Inflammatory macrophage treated with lipopolysaccharide for 1 hour (primary cell): ENCODE measurements around the gene ZNF3.

Experiments used
- DNase-seq, 2 donors: peaks; one replicate each; pipeline ENCODE4 v3.0.0-alpha.2; 2020 to 2022

Gene ZNF3

DNA sequence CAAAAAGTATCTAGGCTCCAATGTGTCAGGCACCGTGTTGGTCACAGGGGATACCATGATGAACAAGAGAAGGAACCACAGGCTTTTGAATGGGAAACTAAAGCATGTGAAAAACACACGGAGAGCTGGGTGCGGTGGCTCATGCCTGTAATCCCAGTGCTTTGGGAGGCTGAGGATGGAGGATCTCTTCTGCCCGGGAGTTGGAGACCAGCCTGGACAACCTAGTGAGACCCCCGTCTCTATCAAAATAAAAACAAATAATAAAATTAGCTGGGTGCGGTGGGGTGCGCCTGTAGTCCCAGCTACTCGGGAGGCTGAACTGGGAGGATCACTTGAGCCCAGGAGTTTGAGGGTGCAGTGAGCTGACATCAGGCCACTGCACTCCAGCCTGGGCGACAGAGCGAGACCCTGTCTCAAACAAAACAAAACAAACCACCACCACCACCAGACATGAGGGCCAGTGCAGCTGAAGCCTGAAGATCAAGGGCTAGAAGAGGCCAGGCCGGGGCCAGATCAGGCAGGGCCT is 6.6 kb upstream of the ZNF3 start:
- no peak for DNase-seq

DNA sequence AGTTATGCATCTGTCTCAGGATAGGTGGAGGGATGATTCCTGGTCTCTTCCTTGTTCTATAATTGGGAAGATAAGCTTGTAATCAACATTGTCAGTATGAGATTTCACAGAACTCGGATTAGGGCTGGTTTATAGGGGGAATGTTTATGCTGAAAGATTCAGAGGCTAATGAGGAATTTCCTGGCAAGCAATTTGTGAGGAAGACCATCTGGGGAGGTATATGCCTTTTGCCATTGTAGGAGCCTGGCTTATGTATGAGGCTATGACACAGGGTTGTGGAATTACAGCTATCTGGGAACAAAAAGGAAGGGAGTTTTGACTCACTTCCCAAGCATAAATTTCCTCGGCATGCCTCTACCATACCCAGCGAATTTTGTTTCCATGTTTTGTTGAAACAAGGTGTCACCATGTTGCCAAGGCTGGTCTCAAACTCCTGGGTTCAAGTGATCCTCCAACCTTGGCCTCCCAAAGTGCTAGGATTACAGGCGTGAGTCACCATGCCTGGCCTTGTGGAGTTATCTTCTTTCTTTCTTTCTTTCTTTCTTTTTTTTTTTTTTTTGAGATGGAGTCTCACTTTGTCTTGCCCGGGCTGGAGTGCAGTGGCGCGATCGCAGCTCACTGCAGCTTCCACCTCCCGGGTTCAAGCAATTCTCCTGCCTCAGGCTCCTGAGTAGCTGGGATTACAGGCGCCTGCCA is 5.7 kb upstream of the ZNF3 start:
- no peak for DNase-seq

DNA sequence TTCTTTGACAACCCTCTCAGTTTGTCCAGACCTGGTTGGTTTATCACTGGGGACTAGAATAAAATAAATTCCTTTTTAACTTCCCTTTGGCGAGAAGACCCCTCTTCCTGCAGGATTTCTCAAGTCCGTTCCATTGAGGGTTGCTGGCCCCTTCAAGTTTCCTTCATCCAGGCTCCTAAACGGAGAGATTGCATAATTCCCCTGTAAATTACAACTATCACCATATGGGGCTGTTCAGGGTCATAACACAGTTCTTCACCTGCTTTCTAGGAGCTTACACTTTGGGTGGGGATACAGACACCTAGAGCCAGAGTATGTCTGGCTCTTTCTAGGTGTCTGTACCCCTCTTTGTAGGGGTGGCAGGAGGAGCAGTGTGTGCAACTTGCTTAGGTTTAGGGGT is 4.0 kb upstream of the ZNF3 start:
- DNase-seq = no peak

DNA sequence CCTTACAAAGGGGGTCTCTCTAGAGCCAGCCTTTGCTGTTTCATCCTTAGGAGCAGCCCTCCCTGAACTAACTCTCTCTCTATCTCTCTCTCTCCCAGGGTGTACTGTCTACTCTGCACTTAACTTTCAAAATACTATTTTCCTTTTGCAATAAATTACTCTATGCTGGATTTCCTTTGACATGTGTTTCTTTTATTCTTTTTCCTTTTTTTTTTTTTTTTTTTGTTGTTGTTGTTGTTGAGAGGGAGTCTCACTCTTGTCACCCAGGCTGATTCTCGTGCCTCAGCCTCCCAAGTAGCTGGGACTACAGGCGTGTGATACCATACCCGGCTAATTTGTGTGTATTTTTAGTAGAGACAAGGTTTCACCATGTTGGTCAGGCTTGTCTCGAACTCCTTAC is 1.5 kb upstream of the ZNF3 start:
- no peak for DNase-seq

DNA sequence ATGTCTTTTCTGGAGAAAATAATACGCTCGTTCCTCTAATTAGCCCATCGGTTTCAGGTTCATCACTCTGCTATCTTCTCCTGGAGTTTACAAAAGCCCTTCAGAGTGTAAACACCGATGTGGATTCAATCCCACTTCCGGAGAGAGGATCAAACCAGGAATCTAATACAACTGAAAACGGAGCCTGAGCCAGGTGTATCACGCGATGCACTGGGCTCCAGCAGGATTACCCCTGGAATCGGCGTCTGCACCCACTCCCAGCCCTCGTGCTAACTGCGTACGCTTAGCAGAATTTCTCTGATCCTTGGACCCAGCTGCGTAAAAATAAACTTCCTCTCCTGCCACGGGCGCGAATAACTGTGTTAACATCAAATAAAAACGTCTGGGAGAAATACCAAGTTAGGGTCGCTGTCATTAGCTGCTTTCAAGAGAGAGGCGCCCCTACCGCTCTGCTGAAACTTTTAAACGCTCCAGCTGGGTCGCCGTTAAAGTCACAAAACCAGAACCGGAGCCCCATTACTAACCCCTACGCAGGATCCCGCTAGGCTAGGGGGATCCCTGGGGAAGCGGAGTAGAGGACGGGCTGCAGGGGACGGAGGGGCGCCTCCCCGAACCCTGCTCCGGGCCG is 502 bp downstream of the ZNF3 start:
- DNase-seq = peak in 1 of 2 donors; percentile 7

DNA sequence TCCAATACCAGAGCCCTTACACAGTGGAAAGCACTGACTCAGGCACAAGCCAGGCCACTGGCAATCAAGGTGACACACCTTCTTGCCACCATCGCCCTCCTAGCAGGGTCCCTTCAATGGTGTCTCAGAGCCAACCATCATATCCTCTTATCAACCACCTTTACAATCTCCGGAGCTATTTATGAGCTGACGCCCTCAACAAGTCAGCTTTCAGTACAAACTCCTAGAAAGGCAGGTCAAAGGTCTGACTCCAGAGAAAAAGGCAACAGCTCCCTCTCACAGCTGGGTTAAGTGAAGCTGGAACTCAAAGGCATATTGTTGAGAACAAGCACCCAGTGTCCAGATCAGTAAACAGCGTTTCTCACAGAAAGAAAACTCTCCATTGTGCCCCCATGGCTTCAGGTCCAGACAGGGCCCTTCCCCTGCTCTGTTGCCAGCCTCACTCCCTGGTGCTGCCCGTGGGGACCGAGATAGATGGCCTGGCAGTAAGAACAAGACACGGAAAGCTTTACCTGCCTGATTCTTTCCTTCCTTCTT is 2.4 kb downstream of the ZNF3 start:
- DNase-seq = no peak

DNA sequence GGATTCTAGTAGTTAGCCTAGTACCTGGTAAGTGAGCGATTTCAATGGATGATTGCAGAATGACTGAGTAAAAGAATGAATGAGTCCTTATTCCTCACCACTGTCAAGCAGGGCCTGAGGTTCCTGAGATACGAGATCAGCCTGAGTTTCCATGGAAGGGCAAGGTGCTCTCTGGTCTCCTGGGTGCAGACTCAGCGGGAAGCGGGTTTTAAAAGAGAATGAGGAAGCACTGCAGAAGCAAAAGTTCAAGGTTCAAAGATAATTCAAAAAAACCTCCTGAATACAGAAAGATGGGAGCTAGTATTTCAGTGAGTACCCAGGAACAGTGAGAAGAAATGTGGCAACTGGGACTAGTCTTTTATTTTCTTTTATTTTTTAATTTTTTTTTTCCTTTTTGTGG is 4.3 kb downstream of the ZNF3 start:
- no peak for DNase-seq

DNA sequence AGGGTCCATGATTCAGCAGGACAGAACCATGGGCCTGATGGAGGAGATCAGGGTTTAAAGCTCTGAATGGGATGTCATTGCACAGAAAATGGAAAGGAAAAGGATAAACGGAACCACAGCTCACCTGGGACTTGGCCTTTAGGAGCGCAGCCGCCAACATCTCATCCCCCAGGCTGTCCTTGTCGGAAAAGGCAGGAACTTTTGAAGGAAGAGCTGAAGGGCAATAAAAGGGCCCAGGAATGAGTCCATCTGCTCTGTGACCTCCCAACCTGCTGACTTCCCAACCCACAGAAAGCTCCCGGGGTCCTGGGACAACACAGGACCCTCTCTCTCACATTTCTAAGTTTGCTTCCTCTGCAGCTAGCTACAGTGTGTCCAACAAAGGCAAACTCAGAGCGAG is 6.1 kb downstream of the ZNF3 start:
- no peak for DNase-seq

DNA sequence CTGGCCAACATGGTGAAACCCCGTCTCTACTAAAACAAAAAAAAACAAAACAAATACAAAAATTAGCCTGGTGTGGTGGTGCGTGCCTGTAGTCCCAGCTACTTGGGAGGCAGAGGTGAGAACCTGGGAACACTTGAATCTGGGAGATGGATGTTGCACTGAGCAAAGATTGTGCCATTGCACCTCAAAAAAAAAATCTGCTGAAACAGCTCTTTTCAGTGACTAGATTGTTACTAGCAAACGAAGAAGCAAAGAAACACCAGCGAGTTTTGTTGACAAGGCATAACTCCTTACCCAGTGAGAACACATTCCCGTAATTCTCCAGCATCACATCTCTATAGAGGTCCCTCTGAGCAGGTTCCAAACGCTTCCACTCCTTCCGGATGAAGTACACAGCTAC is 6.7 kb downstream of the ZNF3 start:
- DNase-seq = no peak

DNA sequence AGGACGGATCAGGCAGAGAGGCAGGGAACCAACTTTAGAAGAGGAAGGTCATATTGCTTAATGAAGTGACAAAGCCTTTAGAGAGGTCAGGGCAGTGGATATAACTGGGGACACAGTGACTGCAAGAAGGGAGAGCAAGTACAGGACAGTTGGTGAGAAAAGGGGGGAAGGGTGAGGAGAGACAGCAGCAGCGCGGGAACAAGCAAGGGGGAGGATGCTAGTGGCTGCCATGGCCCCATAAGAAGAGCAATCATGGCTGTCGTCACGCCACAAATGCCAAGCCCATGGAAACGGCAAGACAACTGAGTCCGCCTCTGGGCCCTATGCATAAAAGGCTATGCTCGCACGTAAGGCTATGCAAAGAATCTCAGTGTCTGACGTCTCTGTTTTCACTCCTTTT is 9.1 kb downstream of the ZNF3 start:
- no peak for DNase-seq

DNA sequence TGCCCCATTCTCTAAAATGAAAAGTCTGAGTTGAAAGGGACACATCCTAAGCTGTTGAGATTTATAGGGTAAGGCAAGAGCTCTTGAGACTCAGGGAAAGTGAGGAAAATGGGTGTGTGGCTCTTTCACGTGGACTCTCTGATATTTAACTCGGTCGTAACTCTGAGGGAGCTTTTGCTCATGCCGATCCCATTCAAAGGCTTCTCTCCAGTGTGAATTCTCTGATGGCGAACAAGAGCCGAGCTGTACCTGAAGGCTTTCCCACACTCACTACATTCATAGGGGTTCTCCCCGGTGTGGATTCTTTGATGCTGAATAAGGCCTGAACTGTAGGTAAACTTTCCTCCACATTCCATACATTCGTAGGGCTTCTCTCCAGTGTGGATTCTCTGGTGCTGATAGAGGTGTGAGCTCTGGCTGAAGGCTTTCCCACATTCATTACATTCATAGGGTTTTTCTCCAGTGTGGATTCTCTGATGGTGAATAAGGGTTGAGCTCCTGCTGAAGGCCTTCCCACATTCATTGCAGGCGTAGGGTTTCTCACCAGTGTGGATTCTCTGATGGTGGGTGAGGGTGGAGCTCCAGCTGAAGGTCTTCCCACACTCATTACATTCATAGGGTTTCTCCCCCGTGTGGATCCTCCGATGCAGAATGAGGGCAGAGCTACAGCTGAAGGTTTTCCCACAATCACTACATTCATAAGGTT is 10.4 kb downstream of the ZNF3 start:
- no peak for DNase-seq

DNA sequence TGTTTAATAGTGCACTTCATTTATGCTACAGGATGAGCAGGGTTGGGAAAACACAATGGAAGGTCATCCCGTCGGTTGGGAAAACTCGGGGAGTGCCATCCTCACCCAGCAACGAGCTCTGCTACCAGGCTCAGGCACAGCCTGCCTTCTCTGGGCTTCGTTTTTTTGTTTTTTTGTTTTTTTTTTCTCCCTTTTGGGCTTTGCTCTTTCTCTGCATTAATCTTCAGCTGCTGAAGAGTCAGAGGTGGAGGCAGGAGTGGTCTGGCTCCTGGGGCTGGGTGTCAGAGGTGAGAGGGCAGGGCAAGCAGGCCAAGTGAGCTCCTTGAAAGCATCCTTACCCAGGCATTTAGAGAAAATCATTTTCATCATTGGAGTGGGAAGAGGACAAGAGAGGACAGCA is 11.5 kb downstream of the ZNF3 start:
- no peak for DNase-seq

DNA sequence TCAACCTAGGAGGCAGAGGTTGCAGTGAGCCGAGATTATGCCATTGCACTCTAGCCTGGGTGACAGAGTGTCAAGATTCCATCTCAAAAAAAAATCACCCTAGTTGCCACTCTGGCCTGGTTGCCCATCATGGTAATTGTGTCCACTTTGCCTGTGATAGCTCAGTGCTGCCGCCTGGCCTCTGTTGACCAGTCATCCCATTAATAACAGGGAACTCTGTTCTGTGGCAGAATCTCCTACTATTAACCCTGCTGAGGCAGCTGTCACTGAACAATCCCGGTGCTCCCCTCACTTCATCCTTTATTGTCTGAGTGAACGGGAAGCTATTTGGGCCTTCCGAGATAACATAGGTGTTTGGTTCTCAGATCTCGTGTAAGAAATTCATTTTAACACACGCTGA is 14.6 kb downstream of the ZNF3 start:
- DNase-seq = no peak

DNA sequence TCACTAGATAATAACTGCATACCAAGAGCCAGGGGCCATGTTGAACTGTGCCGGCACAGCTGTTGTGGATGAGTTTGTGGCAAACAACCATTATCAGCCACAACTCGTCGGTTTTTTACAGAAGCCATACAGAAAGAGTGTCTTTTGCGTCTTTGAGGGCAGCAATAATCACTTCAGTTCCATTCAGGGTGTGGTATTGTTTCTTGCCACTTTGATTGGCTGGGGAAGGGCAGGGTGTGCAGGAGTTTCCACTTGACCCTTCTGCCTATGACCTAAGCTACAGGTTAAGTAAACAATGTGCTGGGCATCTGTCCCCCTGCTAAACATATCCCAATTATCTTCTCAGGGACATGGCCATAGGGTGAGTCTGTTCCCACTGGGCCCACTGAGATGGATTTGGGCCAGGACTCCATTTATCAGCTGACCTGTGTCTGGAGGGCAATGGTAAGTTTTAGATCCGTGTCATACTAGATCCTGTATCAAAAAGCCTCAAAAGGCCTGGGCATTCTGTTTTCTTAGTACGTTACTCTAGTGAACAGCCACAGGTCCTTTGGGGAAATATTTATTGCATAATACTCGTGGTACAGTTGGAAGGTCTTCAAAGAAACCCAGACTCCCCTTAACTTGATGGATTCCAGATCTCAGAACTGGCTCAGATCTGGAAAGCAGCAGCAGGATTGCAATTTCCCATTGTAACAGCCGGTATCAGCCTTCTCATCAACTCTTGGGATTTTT is 15.9 kb downstream of the ZNF3 start:
- DNase-seq = no peak

DNA sequence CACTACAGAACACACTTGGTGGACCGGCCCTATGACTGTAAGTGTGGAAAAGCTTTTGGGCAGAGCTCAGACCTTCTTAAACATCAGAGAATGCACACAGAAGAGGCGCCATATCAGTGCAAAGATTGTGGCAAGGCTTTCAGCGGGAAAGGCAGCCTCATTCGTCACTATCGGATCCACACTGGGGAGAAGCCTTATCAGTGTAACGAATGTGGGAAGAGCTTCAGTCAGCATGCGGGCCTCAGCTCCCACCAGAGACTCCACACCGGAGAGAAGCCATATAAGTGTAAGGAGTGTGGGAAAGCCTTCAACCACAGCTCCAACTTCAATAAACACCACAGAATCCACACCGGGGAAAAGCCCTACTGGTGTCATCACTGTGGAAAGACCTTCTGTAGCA is 17.4 kb downstream of the ZNF3 start:
- peak in 1 of 2 donors; percentile 1 for DNase-seq

DNA sequence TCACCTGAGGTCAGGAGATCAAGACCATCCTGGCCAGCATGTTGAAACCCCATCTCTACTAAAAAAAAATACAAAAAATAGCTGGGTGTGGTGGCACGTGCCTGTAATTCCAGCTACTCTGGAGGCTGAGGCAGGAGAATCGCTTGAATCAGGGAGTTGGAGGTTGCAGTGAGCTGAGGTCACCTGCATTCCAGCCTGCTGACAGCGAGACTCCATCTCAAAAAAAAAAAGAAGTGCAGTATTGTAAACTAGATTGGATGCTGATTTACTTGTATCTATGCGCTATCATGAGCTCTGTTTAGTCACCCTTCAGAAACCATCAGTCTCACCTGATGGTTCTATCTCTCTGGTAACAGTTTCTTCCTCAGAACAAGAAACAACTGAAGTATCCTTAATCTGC is 18.1 kb downstream of the ZNF3 start:
- no peak for DNase-seq

DNA sequence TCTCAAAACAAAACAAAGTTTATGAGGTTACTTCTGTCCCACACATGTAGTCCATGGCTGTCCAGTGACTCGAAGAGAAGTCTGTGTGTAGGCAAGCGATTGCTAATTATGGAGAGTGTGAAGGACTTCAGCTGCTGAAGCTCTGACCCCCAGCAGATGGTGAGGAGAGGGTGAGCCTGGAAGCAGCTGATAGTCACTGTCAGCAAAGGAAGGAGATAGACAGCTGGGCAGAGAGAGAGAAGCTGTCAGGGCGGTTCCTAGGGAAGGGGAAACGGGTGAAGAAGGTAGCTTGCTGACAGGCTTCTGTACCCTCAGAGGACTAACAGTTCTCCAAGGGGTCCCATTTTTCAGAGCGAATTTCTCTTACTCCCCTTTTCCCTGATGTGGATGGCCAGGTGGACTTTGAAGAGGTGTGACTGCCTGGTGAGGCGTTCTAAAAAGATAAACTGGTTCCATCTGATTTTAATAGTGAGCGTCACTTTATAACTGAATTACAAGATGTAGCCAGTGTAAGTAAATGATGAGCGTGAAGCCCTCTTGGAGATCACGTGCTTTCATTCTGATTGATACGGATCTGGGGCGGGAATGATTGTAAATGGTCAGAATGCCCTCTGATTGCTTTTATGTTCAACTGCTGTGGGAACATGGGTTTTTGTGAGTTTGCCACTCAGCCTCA is 19.9 kb downstream of the ZNF3 start:
- no peak for DNase-seq

DNA sequence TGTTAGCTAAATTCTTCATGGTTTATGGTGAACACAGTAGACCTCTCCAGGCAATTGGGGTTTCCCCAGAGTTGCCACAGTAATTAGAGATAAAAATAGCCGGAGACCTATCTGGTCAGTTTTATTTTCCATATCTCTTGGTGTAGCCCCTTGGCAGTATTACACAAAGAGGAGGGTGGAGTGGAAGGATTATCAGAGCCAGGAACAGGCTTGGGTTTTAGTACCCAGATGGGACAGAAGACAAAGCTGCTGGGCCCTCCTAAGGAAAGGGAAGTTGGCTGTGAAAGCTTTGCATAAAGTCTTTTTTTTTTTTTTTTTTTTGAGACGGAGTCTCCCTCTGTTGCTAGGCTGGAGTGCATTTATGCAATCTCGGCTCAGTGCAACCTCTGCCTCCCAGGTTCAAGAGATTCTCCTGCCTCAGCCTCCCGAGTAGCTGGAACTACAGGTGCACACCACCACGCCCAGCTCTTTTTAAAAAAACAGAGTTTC is 22.2 kb downstream of the ZNF3 start:
- no peak for DNase-seq

DNA sequence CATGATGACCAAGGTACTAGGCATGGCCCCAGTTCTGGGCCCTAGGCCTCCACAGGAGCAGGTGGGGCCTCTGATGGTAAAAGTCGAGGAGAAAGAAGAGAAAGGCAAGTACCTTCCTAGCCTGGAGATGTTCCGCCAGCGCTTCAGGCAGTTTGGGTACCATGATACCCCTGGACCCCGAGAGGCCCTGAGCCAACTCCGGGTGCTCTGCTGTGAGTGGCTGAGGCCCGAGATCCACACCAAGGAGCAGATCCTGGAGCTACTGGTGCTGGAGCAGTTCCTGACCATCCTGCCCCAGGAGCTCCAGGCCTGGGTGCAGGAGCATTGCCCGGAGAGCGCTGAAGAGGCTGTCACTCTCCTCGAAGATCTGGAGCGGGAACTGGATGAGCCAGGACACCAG is 24.5 kb downstream of the ZNF3 start:
- no peak for DNase-seq

DNA sequence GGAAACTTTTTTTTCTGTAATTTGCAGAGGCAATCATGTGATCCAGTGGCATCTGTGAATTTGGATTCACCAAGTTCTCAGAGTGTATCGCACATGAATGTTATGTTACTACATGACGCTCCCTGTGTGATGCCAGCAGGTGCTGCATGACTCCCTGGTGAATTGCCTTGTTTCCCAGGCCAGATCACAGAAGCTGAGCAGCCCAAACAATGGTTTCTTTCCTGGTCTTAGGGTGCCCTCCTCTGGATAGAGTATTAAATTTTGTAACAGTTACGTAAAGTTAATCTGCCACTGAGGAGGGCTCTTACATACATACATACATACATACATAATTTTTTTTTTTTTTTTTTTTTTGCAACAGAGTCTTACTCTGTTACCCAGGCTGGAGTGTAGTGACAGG is 28.3 kb downstream of the ZNF3 start:
- peak; percentile 49 to 72 for DNase-seq

DNA sequence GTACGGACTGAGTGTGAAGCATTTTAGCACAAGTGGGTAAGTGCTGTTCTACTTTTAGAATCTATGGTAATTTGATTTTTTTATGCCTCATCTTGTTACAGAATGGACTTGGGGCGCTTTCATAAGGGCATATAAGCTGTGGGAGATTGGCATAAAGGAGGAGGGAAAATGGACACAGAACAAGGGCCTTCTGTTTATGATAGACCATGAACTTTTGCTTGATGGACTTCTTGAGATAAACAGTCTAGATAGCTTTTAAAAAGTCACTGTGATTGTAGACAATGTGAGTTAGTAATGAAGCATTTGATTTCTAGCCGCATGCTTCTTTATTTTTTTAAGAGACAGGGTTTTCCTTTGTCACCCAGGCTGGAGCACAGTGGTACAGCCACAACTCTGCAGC is 29.9 kb downstream of the ZNF3 start:
- DNase-seq = no peak
